Measurements from ENCODE around the gene BICDL1. TPM values are rescaled to one million over a fixed set of nuclear protein-coding genes. Genes with fewer than 3 reads are reported as not detected.

BICDL1 gene
- total RNA-seq, 2 donors from 2014 or later, result 0.51 to 0.57 TPM

GRCh38 chr12:120136093-120136770 is 147.2 kb downstream of the BICDL1 start:
- intact Hi-C loops (cut with DNase I), result no loop called here
- no peak for DNase-seq (ENCODE audit: low spot score)

- no peak for DNase-seq (ENCODE audit: low spot score)
- intact Hi-C loops (cut with DNase I), result no loop called here
These were observed 148.8 kb downstream of the BICDL1 start for GRCh38 chr12:120137833-120138232.

GRCh38 chr12:120138366-120138765 is 149.3 kb downstream of the BICDL1 start:
- no peak for DNase-seq (ENCODE audit: low spot score)
- intact Hi-C loops (cut with DNase I), result no loop called here

GRCh38 chr12:120139958-120140357 is 150.9 kb downstream of the BICDL1 start:
- intact Hi-C loops (cut with DNase I), result no loop called here

GRCh38 chr12:120140603-120141002 is 151.6 kb downstream of the BICDL1 start:
- DNase-seq (ENCODE audit: low spot score), result no peak
- intact Hi-C loops (cut with DNase I), result no loop called here

More at GRCh38 chr12:120139958-120140357, 150.9 kb downstream of the BICDL1 start:
- no peak for DNase-seq (ENCODE audit: low spot score)

GRCh38 chr12:120141336-120141735 is 152.3 kb downstream of the BICDL1 start:
- no peak for DNase-seq (ENCODE audit: low spot score)
- intact Hi-C loops (cut with DNase I), result no loop called here

- DNase-seq (ENCODE audit: low spot score), result no peak
- intact Hi-C loops (cut with DNase I), result no loop called here
These were observed 153.3 kb downstream of the BICDL1 start for GRCh38 chr12:120142231-120142877.

Other genes starting within 250 kb of the BICDL1 start
- 1 to 10 TPM; 2.7 to 4.6 TPM for gene CIT, start 111.9 kb upstream of the BICDL1 start, total RNA-seq
- 10 to 100 TPM; 47.4 to 55.9 TPM for gene RAB35, start 127.5 kb downstream of the BICDL1 start, total RNA-seq
- 10 to 100 TPM; 50.2 to 52.5 TPM for gene GCN1, start 205.5 kb downstream of the BICDL1 start, total RNA-seq
- 1,000 to 10,000 TPM; 1,277 to 1,372 TPM for gene RPLP0, start 211.9 kb downstream of the BICDL1 start, total RNA-seq